IPS DF 19.7 (cell line): ENCODE results near the gene GSTM4.

ENCODE experiments used
- DNase-seq: peaks from one replicate; pipeline ENCODE4 v3.0.0-alpha.2; 2013; ENCODE audit warnings: low read depth, low spot score

The GSTM4 gene

DNA sequence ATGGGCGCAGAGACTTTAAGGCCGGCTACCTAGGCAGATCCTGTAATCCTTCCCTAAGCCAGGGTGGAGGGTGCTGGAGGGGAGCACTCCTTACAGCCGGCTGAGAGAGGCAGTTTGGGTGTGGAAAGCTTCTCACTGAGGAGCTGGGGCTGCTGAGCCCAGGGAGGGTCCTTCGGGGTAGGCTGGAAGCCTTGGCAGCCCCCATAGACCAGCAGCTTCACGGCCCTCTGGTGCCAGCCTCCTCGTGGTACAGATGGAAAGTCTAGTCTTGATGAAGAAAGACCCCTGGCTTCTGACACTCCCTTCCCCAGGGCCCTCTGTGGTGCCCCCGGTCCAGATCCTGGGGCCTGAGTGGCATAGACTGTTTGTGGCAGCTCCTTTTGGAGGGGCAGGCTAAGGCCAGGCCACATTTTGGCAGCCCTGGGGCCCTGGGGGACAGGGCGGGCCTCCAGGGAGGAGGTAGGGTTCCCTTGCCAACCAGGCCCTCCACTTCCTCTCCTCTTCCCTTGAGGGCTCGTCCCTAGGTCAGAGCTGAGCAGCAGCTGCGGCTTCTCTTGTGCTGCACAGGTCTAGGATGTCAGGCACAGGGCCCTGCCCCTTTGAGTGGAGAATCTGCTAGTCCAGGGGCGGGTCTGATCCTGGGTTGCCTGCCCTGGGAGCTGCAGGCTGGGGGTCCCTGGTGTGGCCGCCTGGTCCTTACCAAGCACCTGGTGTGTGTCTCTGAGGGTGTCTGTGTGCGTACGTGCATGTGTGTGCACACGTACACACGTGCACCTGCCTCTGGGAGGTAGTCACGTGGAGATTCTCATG, 31.5 kb upstream of the GSTM4 start:
- no peak for DNase-seq

DNA sequence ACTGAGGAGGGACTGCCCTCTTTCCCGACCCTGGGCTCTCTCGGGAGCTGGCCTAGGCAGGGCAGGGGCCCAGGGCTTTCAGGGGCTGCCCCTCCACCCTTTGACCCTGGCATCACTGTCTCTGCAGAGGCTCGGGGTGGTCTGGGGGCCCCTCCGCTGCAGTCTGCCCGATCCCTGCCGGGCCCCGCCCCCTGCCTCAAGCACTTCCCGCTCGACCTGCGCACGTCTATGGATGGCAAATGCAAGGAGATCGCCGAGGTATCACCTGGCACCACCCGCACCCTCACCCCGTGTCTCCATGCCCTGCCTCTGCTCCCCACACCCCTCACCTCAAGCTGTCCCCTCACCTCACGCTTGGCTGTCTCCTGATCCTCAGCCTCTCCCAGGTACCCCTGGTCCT, 30.7 kb upstream of the GSTM4 start:
- DNase-seq = no peak

DNA sequence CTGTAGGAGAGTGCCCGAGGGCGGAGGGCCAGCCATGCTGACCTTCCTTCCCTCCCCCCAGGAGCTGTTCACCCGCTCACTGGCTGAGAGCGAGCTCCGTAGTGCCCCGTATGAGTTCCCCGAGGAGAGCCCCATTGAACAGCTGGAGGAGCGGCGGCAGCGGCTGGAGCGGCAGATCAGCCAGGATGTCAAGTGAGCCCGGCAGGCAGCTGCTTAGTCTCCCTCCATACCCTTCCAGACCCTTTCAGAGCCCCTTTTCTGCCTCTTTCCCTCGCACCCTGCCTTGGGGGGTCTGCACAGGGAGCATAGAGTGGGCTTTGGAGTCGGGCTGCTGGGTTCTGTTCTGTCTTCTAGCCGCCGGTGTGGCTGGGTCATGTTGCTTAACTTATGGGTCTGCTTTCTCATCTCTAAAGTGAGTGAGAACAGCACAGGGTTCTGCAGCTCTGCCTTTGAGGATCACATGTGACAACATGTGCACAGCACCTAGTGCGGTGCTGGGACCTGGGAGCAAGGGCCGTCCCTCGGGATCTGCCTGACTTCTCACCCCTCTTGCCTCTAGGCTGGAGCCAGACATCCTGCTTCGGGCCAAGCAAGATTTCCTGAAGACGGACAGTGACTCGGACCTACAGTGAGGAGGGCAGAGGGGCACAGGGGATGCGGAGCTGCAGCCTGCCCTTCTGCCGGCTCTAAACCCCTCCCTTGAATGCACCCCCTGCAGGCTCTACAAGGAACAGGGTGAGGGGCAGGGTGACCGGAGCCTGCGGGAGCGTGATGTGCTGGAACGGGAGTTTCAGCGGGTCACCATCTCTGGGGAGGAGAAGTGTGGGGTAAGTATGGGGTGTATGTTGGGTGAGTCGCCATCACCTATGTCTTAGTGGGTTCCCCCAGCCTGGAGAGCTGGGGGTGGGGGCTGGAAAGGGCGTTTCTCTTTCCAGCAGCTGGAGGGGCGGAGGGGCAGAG, 30.0 kb upstream of the GSTM4 start:
- no peak for DNase-seq

DNA sequence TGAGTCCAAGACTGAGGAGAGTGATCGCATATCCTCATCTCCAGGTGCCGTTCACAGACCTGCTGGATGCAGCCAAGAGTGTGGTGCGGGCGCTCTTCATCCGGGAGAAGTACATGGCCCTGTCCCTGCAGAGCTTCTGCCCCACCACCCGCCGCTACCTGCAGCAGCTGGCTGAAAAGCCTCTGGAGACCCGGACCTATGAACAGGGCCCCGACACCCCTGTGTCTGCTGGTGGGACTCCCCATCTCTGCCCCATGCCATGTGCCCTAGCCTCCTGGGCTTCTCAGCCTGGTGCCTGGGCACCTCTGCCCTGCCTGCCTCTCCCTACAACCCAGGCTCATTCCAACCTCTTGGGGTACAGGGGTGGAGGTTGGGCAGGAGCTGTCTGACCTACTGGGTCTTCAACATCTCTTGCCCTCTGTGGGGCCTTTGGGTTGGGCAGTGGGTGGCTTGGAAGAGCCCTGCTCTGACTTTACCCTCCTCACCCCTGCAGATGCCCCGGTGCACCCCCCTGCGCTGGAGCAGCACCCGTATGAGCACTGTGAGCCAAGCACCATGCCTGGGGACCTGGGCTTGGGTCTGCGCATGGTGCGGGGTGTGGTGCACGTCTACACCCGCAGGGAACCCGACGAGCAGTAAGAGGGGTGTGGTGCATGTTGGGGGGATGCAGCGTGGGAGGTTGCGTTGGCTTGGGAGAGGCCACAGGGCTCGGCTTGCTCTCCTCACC, 29.1 kb upstream of the GSTM4 start:
- no peak for DNase-seq

DNA sequence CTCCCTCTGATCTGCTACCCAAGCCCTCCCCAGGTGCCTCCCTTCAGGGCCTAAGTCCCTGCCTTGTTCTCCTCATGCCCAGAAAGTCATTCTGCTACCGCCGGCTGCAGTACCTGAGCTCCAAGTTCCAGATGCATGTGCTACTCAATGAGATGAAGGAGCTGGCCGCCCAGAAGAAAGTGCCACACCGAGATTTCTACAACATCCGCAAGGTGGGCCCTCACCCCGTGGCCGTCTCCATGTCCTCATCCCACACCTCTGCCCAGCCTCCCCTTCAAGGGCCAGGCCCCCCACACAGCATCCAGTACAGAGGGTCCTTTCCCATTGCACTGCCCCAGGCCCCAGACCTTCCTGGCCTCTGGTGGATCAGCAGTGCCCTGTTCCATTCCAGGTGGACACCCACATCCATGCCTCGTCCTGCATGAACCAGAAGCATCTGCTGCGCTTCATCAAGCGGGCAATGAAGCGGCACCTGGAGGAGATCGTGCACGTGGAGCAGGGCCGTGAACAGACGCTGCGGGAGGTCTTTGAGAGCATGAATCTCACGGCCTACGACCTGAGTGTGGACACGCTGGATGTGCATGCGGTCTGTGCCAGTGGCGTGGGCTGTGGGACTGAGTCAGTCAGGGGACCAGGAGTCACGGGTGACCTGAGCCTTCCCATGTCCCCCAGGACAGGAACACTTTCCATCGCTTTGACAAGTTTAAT, 28.1 kb upstream of the GSTM4 start:
- DNase-seq = no peak

DNA sequence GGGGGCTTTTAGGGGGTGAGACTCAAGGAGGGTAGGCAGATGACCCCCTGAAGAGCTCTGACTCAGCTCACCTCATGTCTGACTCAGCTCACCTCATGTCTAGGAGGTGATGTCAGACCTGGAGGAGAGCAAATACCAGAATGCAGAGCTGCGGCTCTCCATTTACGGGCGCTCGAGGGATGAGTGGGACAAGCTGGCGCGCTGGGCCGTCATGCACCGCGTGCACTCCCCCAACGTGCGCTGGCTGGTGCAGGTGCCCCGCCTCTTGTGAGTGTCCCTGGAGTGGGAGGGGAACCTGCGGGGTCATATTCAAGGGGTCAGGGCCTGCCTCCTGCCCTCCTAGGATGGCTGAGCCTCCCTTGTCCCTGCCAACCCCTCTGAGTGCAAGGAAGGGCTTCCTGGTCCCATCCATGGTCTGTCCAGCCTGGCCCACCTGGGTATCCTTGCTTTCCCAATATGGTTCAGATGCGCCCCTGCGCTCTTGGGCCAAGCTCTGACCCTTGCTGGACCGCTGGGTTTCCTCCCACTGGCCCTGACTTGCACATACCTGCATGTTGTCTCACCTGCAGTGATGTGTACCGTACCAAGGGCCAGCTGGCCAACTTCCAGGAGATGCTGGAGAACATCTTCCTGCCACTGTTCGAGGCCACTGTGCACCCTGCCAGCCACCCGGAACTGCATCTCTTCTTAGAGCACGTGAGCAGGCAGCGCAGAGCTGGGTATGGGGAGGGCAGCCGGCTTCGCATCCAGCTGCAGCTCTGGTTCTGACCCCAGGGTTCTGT, 27.2 kb upstream of the GSTM4 start:
- no peak for DNase-seq

DNA sequence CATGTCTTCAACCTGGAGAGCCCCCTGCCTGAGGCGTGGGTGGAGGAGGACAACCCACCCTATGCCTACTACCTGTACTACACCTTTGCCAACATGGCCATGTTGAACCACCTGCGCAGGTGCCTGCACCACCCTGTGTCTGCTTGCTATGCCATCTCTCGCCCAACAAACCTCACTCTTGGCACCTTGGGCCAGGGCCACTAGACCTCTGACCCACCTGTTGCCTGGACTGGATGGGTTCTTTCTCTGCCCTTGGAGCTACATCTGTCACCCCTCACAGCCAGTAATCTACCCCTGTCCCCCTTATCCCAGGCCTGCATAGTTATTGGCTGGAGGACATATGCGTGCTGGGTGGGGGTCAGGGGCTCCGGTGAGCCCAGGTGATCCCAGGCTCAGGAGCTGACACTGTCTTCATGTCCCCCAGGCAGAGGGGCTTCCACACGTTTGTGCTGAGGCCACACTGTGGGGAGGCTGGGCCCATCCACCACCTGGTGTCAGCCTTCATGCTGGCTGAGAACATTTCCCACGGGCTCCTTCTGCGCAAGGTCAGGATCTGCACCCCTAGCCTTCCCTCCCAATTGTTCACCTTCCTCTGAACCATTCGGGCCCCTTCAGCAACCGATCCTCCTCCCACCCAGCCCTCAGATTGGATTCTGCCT, 26.4 kb upstream of the GSTM4 start:
- no peak for DNase-seq

DNA sequence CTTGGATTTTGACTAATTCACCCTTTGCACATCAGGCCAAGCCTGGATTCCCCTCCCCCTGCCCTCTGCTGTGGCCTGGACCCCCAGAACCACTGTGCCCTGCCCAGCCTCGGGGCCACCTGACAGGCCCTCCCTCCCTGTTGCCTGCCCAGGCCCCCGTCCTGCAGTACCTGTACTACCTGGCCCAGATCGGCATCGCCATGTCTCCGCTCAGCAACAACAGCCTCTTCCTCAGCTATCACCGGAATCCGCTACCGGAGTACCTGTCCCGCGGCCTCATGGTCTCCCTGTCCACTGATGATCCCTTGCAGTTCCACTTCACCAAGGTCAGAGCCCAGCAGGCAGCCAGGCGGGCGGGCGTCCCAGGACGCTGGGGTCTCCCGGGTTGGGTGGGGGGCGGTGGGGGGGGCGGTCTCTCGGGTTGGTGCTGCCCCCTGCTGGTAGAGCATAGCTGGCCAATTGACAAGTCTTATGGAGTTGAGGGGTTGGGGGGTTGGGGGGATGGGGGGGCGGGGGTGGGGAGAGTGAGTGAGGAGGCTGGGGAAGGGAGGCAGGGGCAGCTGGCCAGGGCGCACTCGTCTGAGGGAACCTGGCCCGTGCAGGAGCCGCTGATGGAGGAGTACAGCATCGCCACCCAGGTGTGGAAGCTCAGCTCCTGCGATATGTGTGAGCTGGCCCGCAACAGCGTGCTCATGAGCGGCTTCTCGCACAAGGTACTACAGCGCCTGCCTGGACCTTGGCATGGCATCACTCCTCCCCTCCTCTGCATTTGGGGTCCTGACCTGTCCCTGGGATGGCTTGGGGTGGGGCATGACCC, 25.6 kb upstream of the GSTM4 start:
- DNase-seq = no peak

DNA sequence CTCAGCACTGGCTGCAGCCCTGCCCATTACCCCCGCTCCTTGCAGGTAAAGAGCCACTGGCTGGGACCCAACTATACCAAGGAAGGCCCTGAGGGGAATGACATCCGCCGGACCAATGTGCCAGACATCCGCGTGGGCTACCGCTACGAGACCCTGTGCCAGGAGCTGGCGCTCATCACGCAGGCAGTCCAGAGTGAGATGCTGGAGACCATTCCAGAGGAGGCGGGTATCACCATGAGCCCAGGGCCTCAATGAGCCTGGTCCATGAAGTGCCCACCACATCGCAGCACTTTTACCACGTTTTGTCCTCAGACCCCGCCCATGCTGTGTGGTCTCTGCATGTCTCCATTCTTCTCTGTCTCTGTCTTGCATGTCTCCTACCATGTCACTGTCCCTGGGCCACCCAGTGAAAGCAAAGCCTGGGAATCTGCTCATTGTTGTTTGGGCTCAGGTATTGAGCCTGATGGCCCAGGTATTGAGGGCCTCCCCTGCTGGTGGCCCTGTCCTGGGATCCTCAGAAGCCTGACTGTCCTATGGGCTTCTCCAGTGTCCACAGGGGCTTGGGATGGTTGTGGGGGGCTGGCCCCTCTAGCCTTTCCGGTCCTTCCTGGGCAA, 24.9 kb upstream of the GSTM4 start:
- DNase-seq = no peak

DNA sequence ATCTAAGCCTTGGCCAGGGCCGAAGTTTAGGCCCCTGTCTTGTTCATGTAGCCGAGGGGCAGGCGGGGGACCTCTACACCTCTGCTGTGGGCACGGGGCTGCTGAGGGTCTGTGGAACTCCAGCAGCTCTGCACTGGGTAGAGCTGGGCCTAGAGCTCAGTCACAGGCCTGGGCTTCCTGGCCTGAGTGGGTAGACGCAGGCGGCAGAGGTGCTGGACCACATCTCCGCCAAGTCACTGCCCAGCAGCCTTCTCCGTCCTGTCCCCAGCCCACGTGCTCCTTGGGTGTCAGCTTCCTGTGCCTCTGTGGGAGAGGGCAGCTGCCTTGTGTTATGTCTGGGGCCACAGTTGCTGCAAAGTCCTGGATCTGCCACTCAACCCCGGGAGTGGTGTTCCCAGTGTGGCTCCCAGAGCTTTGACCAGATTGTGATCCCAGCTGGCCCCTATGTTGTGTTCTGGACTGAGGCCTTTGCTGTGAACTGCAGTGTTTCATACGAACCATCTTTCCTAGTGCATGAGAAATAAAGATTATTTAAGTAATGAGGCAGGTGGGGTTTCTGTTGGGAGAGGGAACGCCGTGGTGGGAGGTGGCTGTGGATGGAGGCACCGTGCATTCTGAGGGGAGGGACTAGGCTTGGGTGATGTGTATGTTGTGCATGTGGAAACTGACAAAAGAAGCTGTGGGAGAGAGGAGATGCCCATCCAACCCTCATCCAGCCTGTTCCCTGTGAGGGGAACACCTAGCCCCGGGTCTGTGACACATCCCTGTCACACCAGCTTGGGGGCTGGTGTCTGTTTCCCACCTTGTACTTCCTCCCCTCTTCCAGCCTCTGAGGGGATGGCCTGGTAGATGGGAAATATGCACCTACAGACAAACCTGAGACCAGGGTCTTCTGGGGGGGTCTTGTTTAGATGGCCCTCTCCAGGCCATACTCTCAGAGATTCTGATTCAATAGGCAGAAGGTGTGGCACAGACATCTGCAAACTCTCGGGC, 24.1 kb upstream of the GSTM4 start:
- DNase-seq = no peak

DNA sequence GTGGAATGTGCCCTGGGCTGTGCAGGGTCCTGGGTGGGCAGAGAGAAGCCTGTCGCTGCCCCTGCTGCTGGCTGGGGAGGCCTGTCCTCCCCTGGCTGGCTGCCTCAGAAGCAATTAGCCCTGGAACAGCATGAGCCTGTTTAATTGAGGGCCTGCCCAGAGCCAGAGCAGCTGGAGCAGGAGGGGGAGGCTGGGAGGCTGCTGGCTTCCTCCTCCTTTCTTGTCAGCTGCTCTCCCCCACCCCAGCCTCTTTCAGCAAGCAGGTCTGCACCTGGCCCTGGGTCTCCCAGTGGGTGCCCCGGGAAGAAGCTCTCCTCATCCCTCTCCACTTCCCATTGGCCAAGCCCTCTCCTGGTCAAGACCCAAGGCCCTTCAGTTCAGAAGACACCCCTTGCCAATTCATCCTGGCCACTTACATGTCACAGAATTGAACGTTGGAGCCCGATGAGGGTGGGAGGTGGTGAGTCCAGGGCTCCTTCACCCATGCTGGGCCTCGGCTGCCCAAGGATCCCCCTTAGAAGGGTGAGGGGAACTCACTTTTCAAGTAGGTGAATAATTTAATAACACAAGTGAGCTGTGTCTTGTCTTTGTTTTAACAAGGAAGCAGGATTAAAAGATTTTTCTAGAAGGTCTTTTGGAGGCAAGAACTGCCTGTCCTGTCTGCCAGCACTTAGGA, 23.1 kb upstream of the GSTM4 start:
- DNase-seq = no peak

DNA sequence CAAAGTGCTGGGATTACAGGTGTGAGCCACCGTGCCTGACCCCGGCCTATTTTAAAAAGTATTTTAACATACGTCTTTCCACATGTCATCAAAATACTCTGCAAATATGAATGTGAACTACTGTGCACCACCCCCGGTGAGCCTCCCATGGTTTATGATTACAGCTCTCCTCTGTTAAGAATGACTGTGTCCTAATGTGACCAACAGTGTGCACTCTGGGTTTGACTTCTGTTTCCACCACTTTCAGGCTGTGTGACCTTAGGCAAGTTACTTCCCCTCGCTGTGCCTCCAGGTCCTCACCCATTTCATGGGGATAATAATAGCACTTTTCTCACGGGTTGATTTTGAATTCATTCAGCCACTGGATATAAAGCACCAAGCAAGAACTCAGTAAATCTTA, 21.6 kb upstream of the GSTM4 start:
- no peak for DNase-seq

DNA sequence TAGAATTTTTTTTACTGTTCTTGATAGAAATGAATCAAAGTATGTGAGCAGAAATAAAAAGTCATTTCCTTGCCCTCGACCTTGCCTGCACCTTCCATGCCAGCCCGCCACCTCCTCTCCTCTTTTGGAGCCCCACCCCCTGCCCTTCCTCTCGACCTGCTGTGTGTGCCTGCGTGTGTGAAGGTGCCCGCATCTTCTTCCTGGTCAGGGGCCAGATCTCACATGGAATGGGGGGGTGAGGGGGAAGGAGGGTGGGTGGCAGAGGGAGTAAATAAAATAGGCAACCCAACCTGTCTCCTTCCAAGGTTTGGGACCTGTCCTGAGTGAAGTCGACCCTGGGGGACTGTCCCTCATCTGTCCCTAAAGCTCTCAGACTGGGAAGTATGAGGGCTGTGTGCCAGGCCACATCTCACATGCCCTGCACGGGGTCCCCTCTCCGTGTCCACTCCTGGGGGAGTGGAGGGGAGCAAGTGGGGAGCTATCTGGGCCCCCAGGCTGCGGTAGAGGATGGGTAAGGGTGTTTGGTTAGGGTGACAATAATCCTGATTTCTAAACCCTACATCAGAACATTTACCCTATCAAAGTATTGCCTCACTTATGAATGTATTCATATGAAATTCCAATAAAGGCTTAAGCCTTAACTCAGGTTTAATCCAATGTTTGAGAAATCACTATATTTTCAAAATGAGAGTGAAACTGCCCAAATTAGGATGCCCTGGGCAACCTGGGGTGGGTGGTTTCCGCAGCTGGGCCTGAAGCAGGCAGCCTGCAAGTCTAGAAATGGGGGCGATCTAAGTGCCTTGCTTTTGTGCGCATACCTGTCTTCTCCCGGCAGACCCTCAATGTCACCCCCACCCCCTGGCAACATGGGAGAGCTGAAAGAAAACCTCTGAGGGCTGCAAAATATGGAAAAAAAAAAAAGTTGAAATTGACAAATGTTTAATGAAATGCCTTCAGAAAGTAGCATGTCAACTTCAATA, 20.8 kb upstream of the GSTM4 start:
- no peak for DNase-seq

DNA sequence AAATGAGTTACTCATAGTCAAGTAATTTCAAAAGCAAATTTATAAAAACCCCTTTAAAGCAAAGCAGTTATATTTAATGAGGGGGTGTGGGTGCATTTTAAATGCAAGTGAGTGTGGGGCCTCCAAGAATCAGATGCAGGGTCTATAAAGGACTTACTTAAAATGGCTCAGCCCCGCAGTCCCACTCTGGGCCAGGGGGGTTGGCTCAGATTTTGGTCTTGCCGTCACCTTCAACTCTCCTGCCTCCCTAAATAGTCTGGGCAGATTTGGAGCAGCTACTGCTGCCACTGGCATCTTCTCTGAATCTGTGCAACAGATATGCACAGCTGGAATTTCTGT, 20.1 kb upstream of the GSTM4 start:
- no peak for DNase-seq

DNA sequence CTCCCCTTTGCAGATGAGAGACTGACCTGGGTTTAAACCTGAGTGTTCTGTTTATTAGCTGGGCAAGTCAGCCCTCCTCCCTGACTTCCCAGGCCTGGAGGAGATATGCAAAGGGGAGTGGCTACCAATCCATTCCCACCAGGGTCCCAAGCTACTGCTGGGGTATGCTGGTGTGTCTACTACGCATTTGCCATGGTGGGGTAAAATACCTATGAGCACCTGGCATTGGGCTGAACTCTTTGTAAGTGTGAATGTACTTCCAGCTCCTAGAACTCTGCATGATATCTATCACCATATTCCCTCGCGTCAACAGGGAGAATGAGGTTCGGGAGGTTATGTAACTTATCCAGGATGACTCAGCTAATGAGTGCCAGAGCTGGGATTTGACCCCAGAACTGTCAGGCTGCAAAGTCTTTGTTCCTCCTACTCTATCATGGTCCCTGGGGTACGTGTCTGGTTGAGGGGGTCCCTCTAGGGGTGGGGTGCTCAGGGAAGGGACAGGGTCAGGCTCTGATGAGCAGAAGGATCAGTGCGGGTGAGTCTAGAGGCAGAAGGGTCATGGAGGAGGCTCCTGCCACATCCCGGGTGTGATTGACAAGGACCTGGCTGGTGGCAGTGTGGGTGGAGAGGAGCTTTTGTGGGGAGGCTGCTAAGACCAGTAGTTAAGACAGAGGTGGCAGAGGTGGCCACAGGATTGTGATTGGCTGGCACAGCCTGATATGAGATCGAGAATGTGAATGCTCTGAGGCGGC, 19.5 kb upstream of the GSTM4 start:
- no peak for DNase-seq
